ENCODE data around the gene MUC5AC. TPM values are rescaled to one million over a fixed set of nuclear protein-coding genes. Genes with fewer than 3 reads are reported as not detected.

The MUC5AC gene
- total RNA-seq, 2 donors from 2014 or later, result not detected

DNA sequence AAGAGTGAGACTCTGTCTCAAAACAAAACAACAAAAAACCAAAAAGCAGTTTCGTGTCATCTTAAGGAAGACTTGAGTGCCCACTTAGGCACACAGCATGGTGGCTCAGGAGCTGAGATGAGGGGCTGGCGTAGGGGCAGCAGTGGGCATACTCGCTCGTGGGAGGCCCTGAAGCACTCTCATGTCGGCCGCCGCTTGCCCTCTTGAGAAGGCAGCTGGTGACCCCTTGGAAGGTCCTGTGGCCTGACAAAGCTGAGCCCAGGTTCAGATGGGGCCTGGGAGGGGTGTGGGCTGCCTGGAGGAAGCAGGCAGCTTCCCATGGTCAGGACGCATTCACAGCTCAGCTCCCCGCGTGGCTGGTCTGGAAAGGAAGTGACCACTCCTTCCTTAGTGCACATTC is 80.1 kb downstream of the MUC5AC start:
- peak; percentile 40 for DNase-seq
- H3K36me3 Mint-ChIP-seq (ENCODE audit: low read depth), result no peaks in the 10 kb centered on the region

DNA sequence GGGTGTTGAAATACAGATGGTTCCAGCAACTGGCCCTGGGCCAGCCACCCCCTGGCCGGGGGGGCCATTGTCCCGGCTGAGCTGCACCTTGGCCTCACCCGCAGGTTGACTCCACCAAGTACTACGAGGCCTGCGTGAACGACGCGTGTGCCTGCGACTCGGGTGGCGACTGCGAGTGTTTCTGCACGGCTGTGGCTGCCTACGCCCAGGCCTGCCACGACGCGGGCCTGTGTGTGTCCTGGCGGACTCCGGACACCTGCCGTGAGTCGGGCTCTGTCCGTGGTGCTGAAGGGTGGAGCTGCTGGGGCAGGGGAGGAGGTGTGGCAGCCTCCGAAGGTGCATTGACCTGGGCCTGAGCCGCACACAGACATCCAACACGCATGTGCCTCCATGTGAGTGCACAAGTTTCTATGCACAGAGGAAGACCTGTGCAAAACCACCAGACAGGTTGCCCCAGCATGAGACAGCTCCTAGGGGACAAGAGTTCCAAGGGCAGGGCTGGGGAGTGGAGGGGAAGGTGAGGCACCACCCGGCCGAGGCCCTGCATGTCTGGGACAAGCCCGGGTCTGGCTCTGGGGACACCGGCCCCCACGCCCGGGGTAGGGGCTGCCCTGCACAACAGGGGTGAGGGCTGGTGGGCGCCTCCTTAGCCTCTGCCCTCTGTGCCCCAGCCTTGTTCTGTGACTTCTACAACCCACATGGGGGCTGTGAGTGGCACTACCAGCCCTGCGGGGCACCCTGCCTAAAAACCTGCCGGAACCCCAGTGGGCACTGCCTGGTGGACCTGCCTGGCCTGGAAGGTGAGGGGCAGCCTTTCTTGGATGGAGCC is 81.2 kb downstream of the MUC5AC start:
- Histone ChIP-seq H3K36me3 (ENCODE audit: control insufficient read depth, insufficient read depth, low read length) (no peaks in the 10 kb centered on the region), H3K27me3 (ENCODE audit: control insufficient read depth, insufficient read depth, low read length, poor library complexity, severe bottlenecking) (no peaks in the 10 kb centered on the region), H3K9me3 (ENCODE audit: control insufficient read depth, low read length) (no peaks in the 10 kb centered on the region), H3K4me3 (ENCODE audit: low read length) (no peak overlapping the region), H3K9ac (ENCODE audit: extremely low read depth, low read length, poor library complexity, severe bottlenecking) (no peak overlapping the region), H3K27ac (ENCODE audit: low read depth, low read length) (no peak overlapping the region), H3K4me1 (ENCODE audit: control insufficient read depth, insufficient read depth, low read length) (no peaks in the 10 kb centered on the region)
- H3K36me3 Mint-ChIP-seq (ENCODE audit: low read depth), result no peaks in the 10 kb centered on the region
- peak; percentile 94 for DNase-seq
- H3K9me3 Mint-ChIP-seq, result peaks cover 21% of the 10 kb centered on the region
- H3K4me3 Mint-ChIP-seq, result no peak overlapping the region
- WGBS, 2 experiments (ENCODE audit: insufficient coverage in 1 of 2, insufficient read length in 1 of 2), result 65 to 75% methylated on average over 18 to 34 of the region's 34 CpGs
- no peaks in the 10 kb centered on the region for H3K27me3 Mint-ChIP-seq (ENCODE audit: insufficient read depth)
- no peak overlapping the region for H3K27ac Mint-ChIP-seq
- TF ChIP-seq, protein P1, sequence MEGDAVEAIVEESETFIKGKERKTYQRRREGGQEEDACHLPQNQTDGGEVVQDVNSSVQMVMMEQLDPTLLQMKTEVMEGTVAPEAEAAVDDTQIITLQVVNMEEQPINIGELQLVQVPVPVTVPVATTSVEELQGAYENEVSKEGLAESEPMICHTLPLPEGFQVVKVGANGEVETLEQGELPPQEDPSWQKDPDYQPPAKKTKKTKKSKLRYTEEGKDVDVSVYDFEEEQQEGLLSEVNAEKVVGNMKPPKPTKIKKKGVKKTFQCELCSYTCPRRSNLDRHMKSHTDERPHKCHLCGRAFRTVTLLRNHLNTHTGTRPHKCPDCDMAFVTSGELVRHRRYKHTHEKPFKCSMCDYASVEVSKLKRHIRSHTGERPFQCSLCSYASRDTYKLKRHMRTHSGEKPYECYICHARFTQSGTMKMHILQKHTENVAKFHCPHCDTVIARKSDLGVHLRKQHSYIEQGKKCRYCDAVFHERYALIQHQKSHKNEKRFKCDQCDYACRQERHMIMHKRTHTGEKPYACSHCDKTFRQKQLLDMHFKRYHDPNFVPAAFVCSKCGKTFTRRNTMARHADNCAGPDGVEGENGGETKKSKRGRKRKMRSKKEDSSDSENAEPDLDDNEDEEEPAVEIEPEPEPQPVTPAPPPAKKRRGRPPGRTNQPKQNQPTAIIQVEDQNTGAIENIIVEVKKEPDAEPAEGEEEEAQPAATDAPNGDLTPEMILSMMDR (conservative IDR thresholded peaks at IDR 0.05), result no peak
- no peaks in the 10 kb centered on the region for H3K4me1 Mint-ChIP-seq

More for the DNA sequence above, 80.1 kb downstream of the MUC5AC start:
- Histone ChIP-seq H3K36me3 (ENCODE audit: control insufficient read depth, insufficient read depth, low read length) (no peaks in the 10 kb centered on the region), H3K4me3 (ENCODE audit: low read length) (no peak overlapping the region), H3K9me3 (ENCODE audit: control insufficient read depth, low read length) (no peaks in the 10 kb centered on the region), H3K4me1 (ENCODE audit: control insufficient read depth, insufficient read depth, low read length) (no peaks in the 10 kb centered on the region), H3K27me3 (ENCODE audit: control insufficient read depth, insufficient read depth, low read length, poor library complexity, severe bottlenecking) (no peaks in the 10 kb centered on the region), H3K27ac (ENCODE audit: low read depth, low read length) (no peak overlapping the region), H3K9ac (ENCODE audit: extremely low read depth, low read length, poor library complexity, severe bottlenecking) (no peak overlapping the region)
- Mint-ChIP-seq H3K9me3 (peaks cover 17% of the 10 kb centered on the region), H3K27me3 (ENCODE audit: insufficient read depth) (no peaks in the 10 kb centered on the region), H3K27ac (no peak overlapping the region), H3K4me3 (no peak overlapping the region), H3K4me1 (no peaks in the 10 kb centered on the region)
- 83 to 85% methylated on average over 4 to 10 of the region's 10 CpGs for WGBS, 2 experiments (ENCODE audit: insufficient coverage in 1 of 2, insufficient read length in 1 of 2)
- TF ChIP-seq, protein P1 (conservative IDR thresholded peaks at IDR 0.05), result no peak

DNA sequence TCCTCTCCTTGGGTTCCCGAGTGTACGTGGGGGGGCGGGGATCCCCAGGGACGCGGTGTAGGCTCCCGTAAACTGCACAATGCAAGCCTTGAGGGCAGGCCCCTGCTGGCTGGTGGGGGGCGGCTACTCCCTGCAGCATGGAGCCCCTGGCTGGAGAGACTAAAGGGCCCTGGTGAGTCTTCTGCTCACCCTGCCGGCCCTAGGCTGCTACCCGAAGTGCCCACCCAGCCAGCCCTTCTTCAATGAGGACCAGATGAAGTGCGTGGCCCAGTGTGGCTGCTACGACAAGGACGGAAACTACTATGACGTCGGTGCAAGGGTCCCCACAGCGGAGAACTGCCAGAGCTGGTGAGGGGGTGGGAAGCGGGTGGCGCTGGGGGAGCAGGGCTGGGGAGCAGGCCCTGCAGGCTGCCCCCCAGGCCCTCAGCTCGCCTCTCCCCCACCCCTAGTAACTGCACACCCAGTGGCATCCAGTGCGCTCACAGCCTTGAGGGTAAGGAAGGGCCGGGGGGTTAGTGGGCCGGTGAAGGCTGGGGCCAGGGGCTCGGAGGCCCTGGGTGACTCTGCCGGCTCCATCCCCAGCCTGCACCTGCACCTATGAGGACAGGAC is 81.9 kb downstream of the MUC5AC start:
- no peak for DNase-seq
- no peaks in the 10 kb centered on the region for H3K27me3 ChIP-seq (ENCODE audit: control insufficient read depth, insufficient read depth, low read length, poor library complexity, severe bottlenecking)
- 92 to 94% methylated on average over 16 to 22 of the region's 23 CpGs for WGBS, 2 experiments (ENCODE audit: insufficient coverage in 1 of 2, insufficient read length in 1 of 2)
- no peak overlapping the region for H3K9ac ChIP-seq (ENCODE audit: extremely low read depth, low read length, poor library complexity, severe bottlenecking)
- Mint-ChIP-seq H3K4me3 (no peak overlapping the region), H3K9me3 (peaks cover 25% of the 10 kb centered on the region), H3K27me3 (ENCODE audit: insufficient read depth) (no peaks in the 10 kb centered on the region), H3K4me1 (no peaks in the 10 kb centered on the region), H3K27ac (no peak overlapping the region), H3K36me3 (ENCODE audit: low read depth) (no peaks in the 10 kb centered on the region)
- H3K27ac ChIP-seq (ENCODE audit: low read depth, low read length), result no peak overlapping the region
- H3K4me1 ChIP-seq (ENCODE audit: control insufficient read depth, insufficient read depth, low read length), result no peaks in the 10 kb centered on the region
- H3K4me3 ChIP-seq (ENCODE audit: low read length), result no peak overlapping the region
- no peaks in the 10 kb centered on the region for H3K36me3 ChIP-seq (ENCODE audit: control insufficient read depth, insufficient read depth, low read length)
- no peaks in the 10 kb centered on the region for H3K9me3 ChIP-seq (ENCODE audit: control insufficient read depth, low read length)
- TF ChIP-seq, protein P1 (conservative IDR thresholded peaks at IDR 0.05), result no peak
